Myocyte (in vitro differentiated cells): ENCODE results near the gene AZIN2. TPM values are rescaled to one million over a fixed set of nuclear protein-coding genes. Genes with fewer than 3 reads are reported as not detected.
"Not testable (repeated sequence)": the region's sequence is repeated elsewhere in the genome, so short reads cannot be mapped to it uniquely, and the experiment has no call there.

ENCODE experiments used
- DNase-seq: peaks from one replicate; pipeline ENCODE4 v3.0.0-alpha.2; 2012; ENCODE audit warnings: low read depth
- total RNA-seq: library from RNA; depleted of rRNA; stranded (reverse); fragments of >200 nt; gene quantifications from 2 replicates; pipeline ENCODE4 v1.2.3, GENCODE V29; 2014

Gene AZIN2
- total RNA-seq, 1 donor from 2014 or later = 10.7 TPM

GRCh38 chr1:33126411-33127000 is 45.6 kb downstream of the AZIN2 start:
- DNase-seq = no peak

DNA sequence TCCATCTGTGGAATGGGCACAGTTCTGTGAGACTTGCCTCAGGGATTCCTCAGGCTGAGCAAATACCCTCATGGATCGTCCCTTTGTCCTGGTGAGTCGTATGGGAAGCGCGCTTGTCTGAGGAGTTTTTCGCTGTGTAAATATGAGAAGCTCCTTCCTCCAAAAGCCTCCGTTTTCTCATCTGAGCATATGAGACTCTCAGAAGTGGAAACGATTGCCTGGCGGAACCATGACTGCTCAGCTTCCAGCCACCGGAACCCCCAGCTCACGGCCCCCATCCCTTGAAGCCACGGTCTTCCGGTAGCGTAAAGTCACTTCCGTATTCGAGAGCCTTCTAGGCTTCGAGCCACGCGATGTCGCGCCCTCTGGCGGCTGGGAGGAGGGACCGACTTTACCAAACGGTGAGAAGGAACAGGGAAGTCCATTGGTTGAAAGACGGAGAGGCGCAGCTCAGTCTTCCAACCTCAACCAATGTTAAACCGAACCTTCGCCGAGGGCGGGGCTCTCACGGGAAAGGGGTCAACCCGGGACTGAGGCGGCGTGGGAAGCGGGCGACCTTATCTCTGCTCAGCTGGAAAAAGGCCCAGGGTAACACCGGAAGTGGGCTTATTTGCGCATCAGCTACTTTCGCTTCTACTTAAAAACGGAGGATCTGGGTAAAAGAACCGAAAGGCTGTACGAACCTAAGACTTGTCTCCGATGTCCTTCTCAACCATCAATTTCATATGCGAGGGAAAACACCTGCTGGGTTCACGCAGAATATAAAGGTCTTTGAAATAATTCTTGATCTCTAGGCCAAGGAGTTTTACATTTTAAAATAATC is 46.3 kb downstream of the AZIN2 start:
- DNase-seq = peak; percentile 100

GRCh38 chr1:33128781-33129180 is 47.8 kb downstream of the AZIN2 start:
- DNase-seq = no peak

- peak; percentile 98 for DNase-seq
Observed at GRCh38 chr1:33130297-33130696, 49.3 kb downstream of the AZIN2 start.

DNA sequence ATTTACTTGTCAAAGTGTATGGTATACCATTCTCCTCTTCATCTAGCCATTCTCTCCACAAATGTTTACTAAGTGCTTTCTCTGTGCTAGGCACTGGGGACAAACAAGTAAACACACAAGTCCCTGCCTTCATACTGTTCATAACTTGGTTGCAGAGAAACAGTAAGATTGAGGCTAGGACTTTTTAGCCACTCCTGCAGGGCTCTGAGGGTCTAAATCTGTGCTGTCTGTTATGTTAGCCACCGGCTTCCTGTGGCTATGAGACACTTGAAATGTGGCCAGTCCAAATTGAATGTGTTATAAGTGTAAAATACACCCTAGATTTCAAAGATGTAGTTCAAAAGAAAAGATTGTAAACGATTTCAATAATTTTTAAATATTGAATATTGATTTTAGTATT is 50.2 kb downstream of the AZIN2 start:
- peak; percentile 67 for DNase-seq

DNA sequence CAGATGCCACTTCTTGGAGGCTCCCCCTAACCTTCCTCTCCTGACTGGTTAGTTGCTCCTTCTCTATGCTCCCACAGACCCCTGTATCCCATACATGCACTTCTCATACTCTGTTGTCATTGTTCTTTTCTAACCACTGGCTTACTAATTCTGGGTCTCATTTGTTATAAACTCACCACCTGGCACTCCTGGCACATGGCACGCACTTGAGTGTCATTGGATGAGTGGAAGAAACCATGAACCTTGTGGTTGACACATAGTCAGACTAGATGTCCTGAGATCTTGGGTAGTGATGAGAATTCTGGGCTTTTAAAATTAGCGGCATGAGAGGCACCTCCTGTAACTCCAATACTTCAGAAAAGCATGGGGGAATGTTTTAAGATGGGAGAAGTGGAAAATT is 51.6 kb downstream of the AZIN2 start:
- DNase-seq = peak; percentile 73

DNA sequence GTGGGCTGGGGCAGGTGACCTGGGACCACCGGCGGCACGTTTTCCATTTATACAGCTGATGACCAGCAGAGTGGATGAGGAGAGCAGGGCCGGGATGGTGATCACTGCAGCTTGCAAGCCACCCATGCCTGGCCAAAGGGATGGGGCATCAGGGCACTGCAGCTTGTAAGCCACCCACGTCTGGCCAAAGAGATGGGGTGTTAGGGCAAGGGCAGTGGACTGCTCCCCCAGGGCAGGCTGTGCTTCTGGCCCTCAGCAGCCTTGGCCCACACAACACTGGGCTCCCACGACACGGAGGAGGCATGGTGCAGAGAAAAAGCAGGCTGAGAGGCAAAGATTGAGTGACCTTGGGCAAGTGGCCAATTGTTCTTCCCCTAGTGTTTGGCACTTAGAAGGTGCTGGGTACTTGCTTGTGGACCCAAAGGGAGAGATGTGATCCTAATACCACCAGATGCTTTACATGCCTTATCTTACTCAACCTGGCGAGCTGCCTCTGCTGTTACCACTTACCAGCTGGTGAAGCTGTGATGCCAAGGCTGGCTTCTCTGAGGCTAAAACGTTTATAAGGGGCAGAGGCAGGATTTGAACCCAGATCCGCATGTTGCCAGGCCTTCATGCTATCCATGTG is 52.6 kb downstream of the AZIN2 start:
- peak; percentile 79 for DNase-seq

DNA sequence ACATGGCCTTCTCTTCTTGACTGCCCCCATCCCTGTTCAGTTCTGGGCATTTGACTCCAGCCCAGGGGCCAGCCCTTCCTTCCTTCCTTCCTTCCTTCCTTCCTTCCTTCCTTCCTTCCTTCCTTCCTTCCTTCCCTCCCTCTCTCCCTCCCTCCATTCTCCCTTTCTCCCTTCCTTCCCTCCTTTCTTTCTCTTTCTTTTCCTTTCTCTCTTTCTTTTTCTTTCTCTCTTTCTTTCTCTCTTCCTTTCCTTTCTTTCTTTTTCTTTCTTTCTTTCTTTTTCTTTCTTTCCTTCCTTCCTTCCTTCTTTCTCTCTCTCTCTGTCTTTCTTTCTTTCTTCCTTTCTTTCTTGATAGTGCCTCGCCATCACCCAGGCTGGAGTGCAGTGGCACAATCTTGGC is 55.1 kb downstream of the AZIN2 start:
- DNase-seq = not testable (repeated sequence)

GRCh38 chr1:33137800-33138199 is 56.8 kb downstream of the AZIN2 start:
- DNase-seq = no peak

GRCh38 chr1:33140153-33141149 is 59.5 kb downstream of the AZIN2 start:
- no peak for DNase-seq

DNA sequence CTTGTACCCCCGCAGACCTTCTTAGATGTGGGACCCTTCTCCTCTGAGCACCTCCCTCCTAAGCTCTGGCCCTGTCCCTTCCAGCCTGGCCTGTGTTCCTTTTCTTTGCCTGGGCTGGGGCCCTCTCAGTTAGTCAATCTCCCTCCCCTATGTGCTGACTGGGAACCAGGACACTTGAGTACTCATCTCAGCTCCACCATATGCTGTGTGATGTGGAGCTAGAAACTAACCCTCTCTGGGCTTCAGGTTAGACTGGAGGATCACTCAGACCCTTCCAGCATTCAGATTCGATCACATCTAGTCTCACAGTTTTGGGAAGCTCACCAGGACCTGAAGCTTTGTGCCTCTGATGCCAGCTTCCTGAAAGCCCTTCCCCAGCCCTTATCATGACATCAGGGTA is 60.3 kb downstream of the AZIN2 start:
- no peak for DNase-seq

GRCh38 chr1:33141781-33142180 is 60.8 kb downstream of the AZIN2 start:
- DNase-seq = no peak

GRCh38 chr1:33142483-33143064 is 61.6 kb downstream of the AZIN2 start:
- no peak for DNase-seq

- no peak for DNase-seq
Observed at GRCh38 chr1:33143176-33143575, 62.2 kb downstream of the AZIN2 start.

DNA sequence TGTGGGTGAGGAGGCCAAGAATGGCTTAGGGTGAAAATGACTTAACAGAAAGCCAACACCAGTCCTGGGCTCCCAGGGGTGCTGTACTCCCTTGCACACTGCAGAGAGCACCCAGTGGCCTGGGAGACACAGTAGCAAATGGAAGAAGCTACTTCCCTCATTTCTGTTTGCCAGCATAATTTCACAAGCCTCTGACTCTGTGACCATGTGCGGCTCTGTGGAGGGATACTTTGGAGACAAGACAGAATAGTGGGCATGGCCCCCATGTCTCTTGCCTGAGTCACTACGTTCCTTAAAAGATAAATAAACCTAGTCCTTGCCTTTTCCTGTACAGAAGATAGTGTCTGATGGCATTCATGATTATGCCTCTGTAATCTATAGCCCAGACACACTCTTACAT is 62.7 kb downstream of the AZIN2 start:
- DNase-seq = no peak

DNA sequence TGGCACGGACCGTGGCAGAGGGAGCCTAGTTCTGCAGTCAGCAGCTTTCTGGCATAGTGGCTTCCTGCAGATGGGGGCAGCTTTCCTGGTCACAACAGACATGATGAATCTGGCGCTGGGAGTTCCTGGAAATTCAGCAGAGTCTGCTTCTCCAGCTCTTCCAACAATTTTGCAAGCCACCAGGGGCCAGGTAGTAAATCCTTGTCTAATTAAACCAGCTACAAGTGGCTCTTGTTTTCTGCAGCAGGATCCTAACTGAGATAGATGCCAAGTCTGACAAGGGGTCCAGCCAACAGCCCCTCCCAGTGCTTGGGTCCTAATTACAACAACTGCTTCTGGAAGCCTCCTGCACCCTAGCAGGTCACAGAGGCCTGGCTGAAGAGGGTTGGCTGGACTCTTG is 65.0 kb downstream of the AZIN2 start:
- no peak for DNase-seq

DNA sequence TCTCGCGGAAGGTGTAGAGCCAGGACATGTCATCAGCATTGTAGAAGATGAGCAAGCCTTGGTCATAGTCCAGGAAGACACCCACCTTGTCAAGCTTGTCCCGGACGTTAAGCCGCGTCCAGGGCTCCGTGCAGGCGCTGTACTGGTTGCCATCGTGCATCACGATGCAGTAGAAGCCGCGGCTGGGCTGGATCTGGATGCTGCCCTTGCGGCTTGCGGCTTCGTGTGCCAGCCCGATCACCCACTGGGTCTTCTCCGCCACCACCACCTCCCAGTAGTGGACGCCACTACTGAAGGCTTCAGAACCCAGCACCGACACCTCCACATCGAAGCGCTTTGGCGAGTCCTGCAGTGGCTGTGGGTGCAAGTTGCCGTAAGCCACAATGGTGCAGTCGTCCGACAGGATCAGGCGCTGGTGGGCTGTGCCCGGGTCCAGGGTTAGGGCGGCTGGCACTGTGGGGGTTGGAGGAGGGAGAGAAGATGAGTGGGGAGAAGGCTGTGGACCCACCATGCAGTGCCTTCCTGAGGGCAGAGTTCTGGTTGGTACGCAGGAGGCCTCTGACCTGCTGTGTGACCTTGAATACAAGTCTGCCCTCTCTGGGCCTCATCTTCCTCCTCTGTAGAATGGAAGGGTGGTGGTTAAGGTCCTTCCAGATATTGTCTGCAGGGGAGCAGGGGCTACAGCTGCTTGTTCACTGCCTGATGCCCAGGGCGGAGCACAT is 66.5 kb downstream of the AZIN2 start:
- no peak for DNase-seq

DNA sequence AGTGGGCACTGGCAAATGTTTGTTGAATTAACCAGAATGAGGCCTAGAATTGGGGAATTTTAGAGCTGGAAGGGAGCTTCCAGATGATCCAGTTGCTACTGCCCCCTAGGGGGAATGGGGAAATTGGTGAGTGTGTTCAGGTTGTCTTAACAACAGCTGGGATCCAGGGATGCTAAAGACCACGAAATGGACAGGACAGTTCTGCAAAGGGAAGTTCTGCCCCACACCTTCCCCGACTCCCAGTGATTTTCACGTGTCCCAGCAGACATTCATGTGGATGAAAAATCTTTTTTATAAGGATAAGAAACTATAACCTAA is 67.0 kb downstream of the AZIN2 start:
- peak; percentile 35 for DNase-seq

- DNase-seq = no peak
Observed at GRCh38 chr1:33148615-33149014, 67.7 kb downstream of the AZIN2 start.

- DNase-seq = no peak
Observed at GRCh38 chr1:33149453-33150190, 68.7 kb downstream of the AZIN2 start.
